MM.1S (cell line): ENCODE measurements around the gene ZNF124.
A peak's percentile ranks its signal among the peaks of the same experiment; 100 is the strongest.

ENCODE experiments used
- EZH2 ChIP-seq: fragments of 300-600 bp; sonication (generic); optimal IDR thresholded peaks from 2 replicates; pipeline ENCODE3; 2017; ENCODE audit warnings: low read depth, mild to moderate bottlenecking, antibody characterized with exemption, low read length, mixed read lengths
- EZH2phosphoT487 ChIP-seq: fragments of 300-600 bp; sonication (generic); IDR thresholded peaks from 2 replicates; pipeline ENCODE4 v1.6.1; 2018; ENCODE audit warnings: antibody characterized with exemption, low read length
- TF ChIP-seq, protein P1 (sequence below): fragments of 300-600 bp; sonication (generic); IDR thresholded peaks from 2 replicates; pipeline ENCODE4 v1.5.1; 2016; ENCODE audit warnings: antibody characterized with exemption, low read length, mixed read lengths

DNA sequence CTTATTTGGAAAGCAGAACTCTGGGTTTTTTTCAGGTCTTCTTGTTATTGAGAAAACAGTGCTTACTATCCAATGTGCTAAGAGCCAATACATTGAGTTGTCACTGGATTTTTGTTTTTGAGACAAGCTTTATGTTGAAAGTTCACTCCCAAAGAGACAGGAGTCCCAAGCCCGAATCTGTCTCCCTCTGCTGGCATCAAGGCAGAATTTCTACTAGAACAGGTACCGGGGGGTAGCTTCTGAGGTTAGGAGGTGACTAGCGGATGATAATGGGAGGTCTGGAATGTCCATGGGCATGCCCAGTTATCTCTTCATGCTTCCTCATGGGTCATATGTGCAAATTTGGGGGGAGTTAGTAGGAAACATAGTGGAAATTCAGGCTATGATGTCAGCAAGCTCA lies 25.1 kb downstream of the ZNF124 start:
- TF ChIP-seq EZH2phosphoT487 (no peak), EZH2 (no peak)
- TF ChIP-seq, protein P1, sequence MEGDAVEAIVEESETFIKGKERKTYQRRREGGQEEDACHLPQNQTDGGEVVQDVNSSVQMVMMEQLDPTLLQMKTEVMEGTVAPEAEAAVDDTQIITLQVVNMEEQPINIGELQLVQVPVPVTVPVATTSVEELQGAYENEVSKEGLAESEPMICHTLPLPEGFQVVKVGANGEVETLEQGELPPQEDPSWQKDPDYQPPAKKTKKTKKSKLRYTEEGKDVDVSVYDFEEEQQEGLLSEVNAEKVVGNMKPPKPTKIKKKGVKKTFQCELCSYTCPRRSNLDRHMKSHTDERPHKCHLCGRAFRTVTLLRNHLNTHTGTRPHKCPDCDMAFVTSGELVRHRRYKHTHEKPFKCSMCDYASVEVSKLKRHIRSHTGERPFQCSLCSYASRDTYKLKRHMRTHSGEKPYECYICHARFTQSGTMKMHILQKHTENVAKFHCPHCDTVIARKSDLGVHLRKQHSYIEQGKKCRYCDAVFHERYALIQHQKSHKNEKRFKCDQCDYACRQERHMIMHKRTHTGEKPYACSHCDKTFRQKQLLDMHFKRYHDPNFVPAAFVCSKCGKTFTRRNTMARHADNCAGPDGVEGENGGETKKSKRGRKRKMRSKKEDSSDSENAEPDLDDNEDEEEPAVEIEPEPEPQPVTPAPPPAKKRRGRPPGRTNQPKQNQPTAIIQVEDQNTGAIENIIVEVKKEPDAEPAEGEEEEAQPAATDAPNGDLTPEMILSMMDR, result peak; percentile 21
